Measurements from ENCODE around the gene NELL2.

NELL2 gene

DNA sequence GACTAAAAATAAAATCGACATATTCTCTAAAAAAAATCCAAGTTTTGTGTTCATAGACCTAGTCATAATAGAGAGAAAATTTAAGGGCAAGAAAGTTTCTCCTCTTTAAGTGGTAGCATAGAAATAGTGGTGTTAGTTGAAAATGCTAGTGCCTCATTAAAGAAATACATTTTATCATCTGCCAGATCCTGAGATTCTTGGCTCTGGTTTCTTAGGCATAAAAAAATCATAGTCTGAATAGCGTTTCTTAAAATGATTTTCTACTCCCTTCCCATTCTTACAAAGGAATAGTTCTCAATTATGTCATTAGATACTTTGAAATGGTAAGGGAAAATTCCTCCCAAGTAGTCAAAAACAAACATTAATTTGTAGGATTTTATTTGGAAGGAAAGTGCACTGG lies 212.8 kb downstream of the NELL2 start:
- ATAC-seq, result no peak
- TF ChIP-seq CSRNP3 (CRISPR knock-in tag; IDR thresholded peaks at IDR 0.05) (no peak), ZNF8 (CRISPR knock-in tag; IDR thresholded peaks at IDR 0.05) (no peak), GLIS3 (CRISPR knock-in tag; IDR thresholded peaks at IDR 0.05) (no peak), CSDC2 (CRISPR knock-in tag; IDR thresholded peaks at IDR 0.05) (no peak), ESRRG (CRISPR knock-in tag; IDR thresholded peaks at IDR 0.05) (no peak), TOX (CRISPR knock-in tag; IDR thresholded peaks at IDR 0.05; ENCODE audit: borderline replicate concordance) (no peak), TSHZ2 (CRISPR knock-in tag; IDR thresholded peaks at IDR 0.05) (no peak), ZFP30 (CRISPR knock-in tag; IDR thresholded peaks at IDR 0.05) (no peak), ZNF565 (CRISPR knock-in tag; conservative IDR thresholded peaks at IDR 0.05; ENCODE audit: low read depth) (no peak)

GRCh38 chr12:44655846-44656245 lies 220.3 kb downstream of the NELL2 start:
- TF ChIP-seq ZNF565 (CRISPR knock-in tag; conservative IDR thresholded peaks at IDR 0.05; ENCODE audit: low read depth) (no peak), RARB (CRISPR knock-in tag; IDR thresholded peaks at IDR 0.05) (no peak), SNAI2 (CRISPR knock-in tag; IDR thresholded peaks at IDR 0.05) (no peak), CSRNP3 (CRISPR knock-in tag; IDR thresholded peaks at IDR 0.05) (no peak), ARNTL (CRISPR knock-in tag; IDR thresholded peaks at IDR 0.05; ENCODE audit: borderline replicate concordance, low read depth) (no peak), ZC3H10 (CRISPR knock-in tag; IDR thresholded peaks at IDR 0.05) (no peak), POU6F1 (CRISPR knock-in tag; IDR thresholded peaks at IDR 0.05; ENCODE audit: borderline replicate concordance, low read depth) (no peak), TCF4 (CRISPR knock-in tag; IDR thresholded peaks at IDR 0.05; ENCODE audit: borderline replicate concordance) (no peak), ZFP30 (CRISPR knock-in tag; IDR thresholded peaks at IDR 0.05) (no peak), TSHZ2 (CRISPR knock-in tag; IDR thresholded peaks at IDR 0.05) (no peak), CSDC2 (CRISPR knock-in tag; IDR thresholded peaks at IDR 0.05) (no peak), GLIS3 (CRISPR knock-in tag; IDR thresholded peaks at IDR 0.05) (no peak), OSR1 (CRISPR knock-in tag; IDR thresholded peaks at IDR 0.05) (no peak), ESRRG (CRISPR knock-in tag; IDR thresholded peaks at IDR 0.05) (no peak), ISL1 (CRISPR knock-in tag; IDR thresholded peaks at IDR 0.05) (no peak), ZFP3 (CRISPR knock-in tag; IDR thresholded peaks at IDR 0.05) (no peak), TOX (CRISPR knock-in tag; IDR thresholded peaks at IDR 0.05; ENCODE audit: borderline replicate concordance) (no peak), PPARA (CRISPR knock-in tag; IDR thresholded peaks at IDR 0.05; ENCODE audit: borderline replicate concordance) (no peak)
- TF ChIP-seq, protein P1, sequence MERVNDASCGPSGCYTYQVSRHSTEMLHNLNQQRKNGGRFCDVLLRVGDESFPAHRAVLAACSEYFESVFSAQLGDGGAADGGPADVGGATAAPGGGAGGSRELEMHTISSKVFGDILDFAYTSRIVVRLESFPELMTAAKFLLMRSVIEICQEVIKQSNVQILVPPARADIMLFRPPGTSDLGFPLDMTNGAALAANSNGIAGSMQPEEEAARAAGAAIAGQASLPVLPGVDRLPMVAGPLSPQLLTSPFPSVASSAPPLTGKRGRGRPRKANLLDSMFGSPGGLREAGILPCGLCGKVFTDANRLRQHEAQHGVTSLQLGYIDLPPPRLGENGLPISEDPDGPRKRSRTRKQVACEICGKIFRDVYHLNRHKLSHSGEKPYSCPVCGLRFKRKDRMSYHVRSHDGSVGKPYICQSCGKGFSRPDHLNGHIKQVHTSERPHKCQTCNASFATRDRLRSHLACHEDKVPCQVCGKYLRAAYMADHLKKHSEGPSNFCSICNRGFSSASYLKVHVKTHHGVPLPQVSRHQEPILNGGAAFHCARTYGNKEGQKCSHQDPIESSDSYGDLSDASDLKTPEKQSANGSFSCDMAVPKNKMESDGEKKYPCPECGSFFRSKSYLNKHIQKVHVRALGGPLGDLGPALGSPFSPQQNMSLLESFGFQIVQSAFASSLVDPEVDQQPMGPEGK (CRISPR knock-in tag; IDR thresholded peaks at IDR 0.05; ENCODE audit: borderline replicate concordance), result no peak
- ATAC-seq, result no peak

Measured in SK-N-SH treated with all-trans-retinoic acid at 6 μM for 48 hours (cell line).